Measurements from ENCODE around the gene MAST1.
"Not testable (repeated sequence)": the region's sequence is repeated elsewhere in the genome, so short reads cannot be mapped to it uniquely, and the experiment has no call there.

The MAST1 gene

GRCh38 chr19:12841094-12841493 lies 2.8 kb downstream of the MAST1 start:
- no peak for DNase-seq

GRCh38 chr19:12842511-12842910 lies 4.2 kb downstream of the MAST1 start:
- no peak for DNase-seq

- no peak for DNase-seq
These were observed 5.0 kb downstream of the MAST1 start for GRCh38 chr19:12843328-12843727.

- DNase-seq = no peak
These were observed 5.9 kb downstream of the MAST1 start for GRCh38 chr19:12843999-12844732.

GRCh38 chr19:12846613-12847012 lies 8.3 kb downstream of the MAST1 start:
- DNase-seq = not testable (repeated sequence)

- DNase-seq = peak; percentile 86
These were observed 9.1 kb downstream of the MAST1 start for GRCh38 chr19:12847159-12848139.

- DNase-seq = no peak
These were observed 18.3 kb downstream of the MAST1 start for GRCh38 chr19:12856653-12857052.

- DNase-seq = no peak
These were observed 20.0 kb downstream of the MAST1 start for GRCh38 chr19:12858041-12858928.

GRCh38 chr19:12859546-12859945 lies 21.2 kb downstream of the MAST1 start:
- no peak for DNase-seq

GRCh38 chr19:12864143-12864542 lies 25.8 kb downstream of the MAST1 start:
- DNase-seq = no peak

- no peak for DNase-seq
These were observed 26.7 kb downstream of the MAST1 start for GRCh38 chr19:12864721-12865715.

- DNase-seq = no peak
These were observed 27.6 kb downstream of the MAST1 start for GRCh38 chr19:12865746-12866415.

- DNase-seq = no peak
These were observed 28.3 kb downstream of the MAST1 start for GRCh38 chr19:12866416-12867119.

- peak; percentile 55 for DNase-seq
These were observed 29.1 kb downstream of the MAST1 start for GRCh38 chr19:12867120-12868099.

- DNase-seq = no peak
These were observed 30.3 kb downstream of the MAST1 start for GRCh38 chr19:12868540-12869112.

- no peak for DNase-seq
These were observed 33.4 kb downstream of the MAST1 start for GRCh38 chr19:12871681-12872080.

GRCh38 chr19:12872255-12872654 lies 33.9 kb downstream of the MAST1 start:
- no peak for DNase-seq
